H1 (cell line): ENCODE data around the gene PRRG2. TPM values are rescaled to one million over a fixed set of nuclear protein-coding genes. Genes with fewer than 3 reads are reported as not detected.

Experiments used
- CTCF ChIA-PET: fragments of 300-600 bp; sonication (Branson Sonifier 250); formaldehyde crosslinking; loops from one replicate; lab custom pipeline; 2021; ENCODE audit not compliant: partially characterized antibody; lab: Charles Lee
- POLR2A ChIA-PET: fragments of 300-600 bp; sonication (Branson Sonifier 250); formaldehyde crosslinking; loops from one replicate; lab custom pipeline; 2021; ENCODE audit warnings: inconsistent platforms; ENCODE audit not compliant: partially characterized antibody; lab: Charles Lee
- DNase-seq, 2 experiments: peaks; one replicate each; pipeline versions ENCODE4 v3.0.0 to v3.0.0-alpha.2; 2010 to 2022; ENCODE audit warnings: low spot score in 2 of 2, low read depth in 1 of 2, mixed read lengths in 1 of 2
- FAIRE-seq: peaks from 2 replicates; lab custom pipeline; 2011; peaks lifted over from hg19 to GRCh38; lab: Jason Lieb, UNC
- H2AFZ ChIP-seq: 2 replicates; pipeline ENCODE4 v1.8.1; 2012; ENCODE audit warnings: low read length, inconsistent platforms
- H2AK5ac ChIP-seq: 2 replicates; pipeline ENCODE4 v1.6.1; 2013; ENCODE audit warnings: low read depth, low read length
- H2BK120ac ChIP-seq: replicated peaks from 2 replicates; pipeline ENCODE3; 2013; ENCODE audit warnings: low read depth, low read length, inconsistent platforms
- H2BK12ac ChIP-seq: 2 replicates; pipeline ENCODE4 v1.6.1; 2013; ENCODE audit warnings: low read depth, low read length
- H2BK15ac ChIP-seq: 2 replicates; pipeline ENCODE4 v1.6.1; 2013; ENCODE audit warnings: low read length
- H2BK20ac ChIP-seq: 2 replicates; pipeline ENCODE4 v1.6.1; 2013; ENCODE audit warnings: low read length
- H2BK5ac ChIP-seq: 2 replicates; pipeline ENCODE4 v1.6.1; 2013; ENCODE audit warnings: low read depth, low read length
- H3K14ac ChIP-seq: 2 replicates; pipeline ENCODE4 v1.6.1; 2013; ENCODE audit warnings: inconsistent platforms; ENCODE audit not compliant: insufficient read length
- H3K18ac ChIP-seq: 2 replicates; pipeline ENCODE4 v1.6.1; 2013; ENCODE audit warnings: low read length; ENCODE audit errors: extremely low read depth
- H3K23ac ChIP-seq: 2 replicates; pipeline ENCODE4 v1.6.1; 2013; ENCODE audit warnings: inconsistent platforms; ENCODE audit not compliant: insufficient read length
- H3K23me2 ChIP-seq: 2 replicates; pipeline ENCODE4 v1.6.1; 2013; ENCODE audit warnings: low read depth, low read length
- H3K27ac ChIP-seq: 2 replicates; pipeline ENCODE4 v1.6.1; 2011; ENCODE audit warnings: low read depth, low read length, inconsistent platforms
- H3K27me3 ChIP-seq, 4 experiments: replicated peaks in 1 of 4; 1 replicate in 1 of 4; 2 replicates in 3 of 4; pipeline versions ENCODE4 v1.6.1 to v1.8.1; 2011 to 2013; ENCODE audit warnings: low read length in 3 of 4, mild to moderate bottlenecking in 3 of 4, inconsistent platforms in 2 of 4, mixed read lengths in 2 of 4, moderate library complexity in 1 of 4; ENCODE audit not compliant: control insufficient read depth in 3 of 4, insufficient read depth in 3 of 4; ENCODE audit errors: extremely low read depth in 1 of 4
- H3K36me3 ChIP-seq, 4 experiments: 2 replicates each; pipeline versions ENCODE4 v1.6.1 to v1.8.1; 2011 to 2013; ENCODE audit warnings: mild to moderate bottlenecking in 4 of 4, low read length in 3 of 4, moderate library complexity in 2 of 4, control low read depth in 1 of 4, inconsistent platforms in 1 of 4; ENCODE audit not compliant: insufficient read depth in 4 of 4, control insufficient read depth in 2 of 4
- H3K4ac ChIP-seq: replicated peaks from 2 replicates; pipeline ENCODE3; 2013; ENCODE audit warnings: low read length, low read depth, mixed read lengths, inconsistent platforms; ENCODE audit not compliant: insufficient read length
- H3K4me1 ChIP-seq, 4 experiments: replicated peaks in 1 of 4; 1 replicate in 1 of 4; 2 replicates in 3 of 4; pipeline versions ENCODE4 v1.6.1 to v1.8.1; 2011 to 2013; ENCODE audit warnings: low read length in 3 of 4, inconsistent platforms in 2 of 4, mixed read lengths in 1 of 4; ENCODE audit not compliant: insufficient read depth in 4 of 4, control insufficient read depth in 3 of 4
- H3K4me2 ChIP-seq, 2 experiments: 2 replicates each; pipeline versions ENCODE4 v1.6.1 to v1.8.1; 2011 to 2013; ENCODE audit warnings: low read depth in 2 of 2, low read length in 2 of 2, control low read depth in 1 of 2, inconsistent platforms in 1 of 2, mild to moderate bottlenecking in 1 of 2; ENCODE audit not compliant: insufficient read depth in 1 of 2
- H3K4me3 ChIP-seq, 4 experiments: fragments of 200-600, 300-600 bp in 1 of 4; sonication (generic), shearing (Covaris generic), sonication (Bioruptor Twin) in 1 of 4; 2 replicates each; pipeline versions ENCODE4 v1.5.1 to v1.8.1; 2011 to 2016; ENCODE audit warnings: low read length in 4 of 4, low read depth in 3 of 4, control low read depth in 2 of 4, inconsistent platforms in 2 of 4, mild to moderate bottlenecking in 2 of 4, mixed read lengths in 1 of 4, moderate library complexity in 1 of 4; ENCODE audit not compliant: insufficient read depth in 2 of 4; ENCODE audit errors: extremely low read depth in 1 of 4
- H3K56ac ChIP-seq: replicated peaks from 2 replicates; pipeline ENCODE3; 2013; ENCODE audit warnings: low read depth, mild to moderate bottlenecking, mixed read lengths, low read length, inconsistent platforms; ENCODE audit not compliant: insufficient read length
- H3K79me1 ChIP-seq: 2 replicates; pipeline ENCODE4 v1.6.1; 2013; ENCODE audit warnings: low read depth, low read length, control low read depth
- H3K79me2 ChIP-seq, 2 experiments: 2 replicates each; pipeline versions ENCODE4 v1.6.1 to v1.8.1; 2012 to 2013; ENCODE audit warnings: low read length in 2 of 2, mild to moderate bottlenecking in 2 of 2, inconsistent platforms in 1 of 2; ENCODE audit not compliant: insufficient read depth in 2 of 2, control insufficient read depth in 1 of 2
- H3K9ac ChIP-seq, 4 experiments: replicated peaks in 1 of 4; 1 replicate in 1 of 4; 2 replicates in 3 of 4; pipeline versions ENCODE4 v1.6.1 to v1.8.1; 2011 to 2013; ENCODE audit warnings: low read depth in 3 of 4, low read length in 3 of 4, control low read depth in 2 of 4, mild to moderate bottlenecking in 2 of 4, moderate library complexity in 2 of 4, inconsistent platforms in 1 of 4; ENCODE audit errors: extremely low read depth in 1 of 4
- H3K9me3 ChIP-seq, 2 experiments: 2 replicates each; pipeline versions ENCODE4 v1.6.1 to v1.8.1; 2012 to 2013; ENCODE audit warnings: mild to moderate bottlenecking in 2 of 2, moderate library complexity in 2 of 2, control low read depth in 1 of 2, inconsistent platforms in 1 of 2, low read depth in 1 of 2, low read length in 1 of 2, mixed read lengths in 1 of 2; ENCODE audit not compliant: insufficient read depth in 2 of 2
- H4K20me1 ChIP-seq, 2 experiments: replicated peaks in 1 of 2; 2 replicates each; pipeline versions ENCODE3 to v1.8.1; 2011 to 2013; ENCODE audit warnings: inconsistent platforms in 2 of 2, low read length in 2 of 2, mild to moderate bottlenecking in 1 of 2; ENCODE audit not compliant: insufficient read depth in 2 of 2, control insufficient read depth in 1 of 2
- H4K5ac ChIP-seq: 2 replicates; pipeline ENCODE4 v1.6.1; 2013; ENCODE audit warnings: low read length, low read depth, mixed read lengths, inconsistent platforms; ENCODE audit not compliant: insufficient read length
- H4K8ac ChIP-seq: 2 replicates; pipeline ENCODE4 v1.8.0; 2013; ENCODE audit warnings: mild to moderate bottlenecking, moderate library complexity, low read length, inconsistent platforms; ENCODE audit not compliant: insufficient read depth; ENCODE audit errors: extremely low read depth
- H4K91ac ChIP-seq: replicated peaks from 2 replicates; pipeline ENCODE3; 2013; ENCODE audit warnings: low read length, mixed read lengths, inconsistent platforms; ENCODE audit not compliant: insufficient read length
- CBX5 ChIP-seq: fragments of 300-800, 300-1000 bp; sonication (generic); IDR thresholded peaks from 2 replicates; pipeline ENCODE4 v1.7.1; 2016; ENCODE audit warnings: antibody characterized with exemption, low read length, low read depth
- CHD2 ChIP-seq: IDR thresholded peaks from 2 replicates; pipeline ENCODE4 v1.6.1; 2012; ENCODE audit warnings: low read length, improper control_type of control experiment
- HDAC2 ChIP-seq, 2 experiments: fragments of 300-600 bp in 1 of 2; sonication (generic) in 1 of 2; IDR thresholded peaks; 2 replicates each; pipeline ENCODE4 v1.6.1; 2011 to 2012; ENCODE audit warnings: low read depth in 2 of 2, low read length in 2 of 2, mild to moderate bottlenecking in 2 of 2, moderate library complexity in 2 of 2, borderline replicate concordance in 1 of 2, inconsistent platforms in 1 of 2
- WGBS, 2 experiments: shearing (Covaris generic) in 1 of 2; methylation state at CpG; one replicate each; pipeline versions ENCODE4 v1.1.6 to v1.1.7; 2013 to 2015; ENCODE audit warnings: low lambda C conversion rate in 2 of 2, mixed read lengths in 2 of 2, inconsistent platforms in 1 of 2, low coverage in 1 of 2, missing lambda C conversion rate in 1 of 2; ENCODE audit not compliant: insufficient replicate concordance in 2 of 2, insufficient coverage in 1 of 2, insufficient read length in 1 of 2; ENCODE audit errors: extremely low coverage in 1 of 2, missing lambda C conversion rate in 1 of 2; 5-methylcytosine and 5-hydroxymethylcytosine counted together
- polyA plus RNA-seq, 7 experiments: library from polyadenylated mRNA; depleted of rRNA in 3 of 7; stranded (reverse) in 5 of 7; unstranded in 2 of 7; fragments of >200 nt in 5 of 7; fragments of 200-250 nt in 2 of 7; gene quantifications; 1 replicate in 5 of 7; 2 replicates in 1 of 7; 4 replicates in 1 of 7; pipeline versions ENCODE4 v1.2.1 to v1.2.3, GENCODE V29; 2011 to 2013; ENCODE audit warnings: missing spikeins in 2 of 7, mixed read lengths in 2 of 7
- total RNA-seq: library from RNA; stranded (reverse); fragmentation: NEBNext Ultra II Directional; extraction: Animal tissue kit (Norgen Biotek cat#: 25700); gene quantifications from 2 replicates; pipeline ENCODE4 v1.2.1, GENCODE V29; 2021

The PRRG2 gene
- total and polyA plus RNA-seq, 2 of the 8 experiments (the other 6 are each of a cell fraction or from before 2014, with no cell fraction given) = 4.1 to 5.6 TPM

- H2AK5ac ChIP-seq = no peak overlapping the region
- H2BK12ac ChIP-seq = no peak overlapping the region
- H3K23me2 ChIP-seq = peaks cover 6% of the 10 kb centered on the region
- no peak overlapping the region for H4K5ac ChIP-seq
- no peak overlapping the region; the same call in 1 of the 2 replicates for H3K27ac ChIP-seq
- H3K27me3 ChIP-seq = no peaks in the 10 kb centered on the region; a peak in 2 of 7 replicates
- no peak overlapping the region for H2AFZ ChIP-seq
- 97% methylated on average over 9 of the region's 10 CpGs; no CpG with 5 or more reads in 1 of the 2 experiments for WGBS, 2 experiments
- H3K56ac ChIP-seq = no peak overlapping the region
- H3K79me2 ChIP-seq = no peaks in the 10 kb centered on the region
- CTCF ChIA-PET = interaction anchor here (0.6 to 18.1 kb wide), 10 partner anchors 8 to 79 kb away, joined by 3 to 240 read pairs (median 4); no protein-coding TSS in a partner anchor
- FAIRE-seq (no peak), DNase-seq (no peak)
- peaks cover 0 to 19% (median 8%) of the 10 kb centered on the region in 4 experiments; a peak in 5 of 8 replicates for H3K36me3 ChIP-seq
- H3K23ac ChIP-seq = no peak overlapping the region
- POLR2A ChIA-PET = interaction anchor here (0.5 to 4.1 kb wide), 9 partner anchors 13 to 89 kb away, joined by 3 to 17 read pairs (median 4); partner anchors contain the start of genes NOSIP, PRRG2 and RCN3
- no peak overlapping the region for H3K14ac ChIP-seq
- no peak for TF ChIP-seq CBX5
- no peak for TF ChIP-seq CHD2
- no peak for TF ChIP-seq HDAC2 (IDR thresholded peaks at IDR 0.05; ENCODE audit: borderline replicate concordance in 1 of 2, low read depth in 2 of 2, low read length in 2 of 2)
- H3K9me3 ChIP-seq = no peaks in the 10 kb centered on the region
- H3K4me3 ChIP-seq = no peak overlapping the region
- H2BK20ac ChIP-seq = no peak overlapping the region
- no peak overlapping the region for H3K18ac ChIP-seq
- H4K20me1 ChIP-seq = peaks cover 0 to 8% of the 10 kb centered on the region in 2 experiments
- H2BK5ac ChIP-seq = no peak overlapping the region; the same call in 1 of the 2 replicates
- H3K4me2 ChIP-seq = no peak overlapping the region; a peak in 1 of 4 replicates
- no peak overlapping the region for H4K8ac ChIP-seq
- H2BK15ac ChIP-seq = no peak overlapping the region
- no peak overlapping the region for H4K91ac ChIP-seq
- H2BK120ac ChIP-seq = no peak overlapping the region
- peaks cover 5 to 17% (median 10%) of the 10 kb centered on the region in 4 experiments for H3K4me1 ChIP-seq
- no peak overlapping the region for H3K4ac ChIP-seq
- H3K9ac ChIP-seq = no peak overlapping the region
- H3K79me1 ChIP-seq = no peaks in the 10 kb centered on the region; the same call in 1 of the 2 replicates
These were observed 27.5 kb upstream of the PRRG2 start for GRCh38 chr19:49553451-49554271.
